Effector CD8-positive, alpha-beta T cell (primary cell): Measurements from ENCODE around the gene NDUFA6.
"Not testable (repeated sequence)": the region's sequence is repeated elsewhere in the genome, so short reads cannot be mapped to it uniquely, and the experiment has no call there.

Experiments used
- DNase-seq: peaks from one replicate; lab custom pipeline; 2025; lab: John Stamatoyannopoulos, UW

NDUFA6 gene

GRCh38 chr22:42112793-42113192, 22.2 kb upstream of the NDUFA6 start:
- not testable (repeated sequence) for DNase-seq

DNA sequence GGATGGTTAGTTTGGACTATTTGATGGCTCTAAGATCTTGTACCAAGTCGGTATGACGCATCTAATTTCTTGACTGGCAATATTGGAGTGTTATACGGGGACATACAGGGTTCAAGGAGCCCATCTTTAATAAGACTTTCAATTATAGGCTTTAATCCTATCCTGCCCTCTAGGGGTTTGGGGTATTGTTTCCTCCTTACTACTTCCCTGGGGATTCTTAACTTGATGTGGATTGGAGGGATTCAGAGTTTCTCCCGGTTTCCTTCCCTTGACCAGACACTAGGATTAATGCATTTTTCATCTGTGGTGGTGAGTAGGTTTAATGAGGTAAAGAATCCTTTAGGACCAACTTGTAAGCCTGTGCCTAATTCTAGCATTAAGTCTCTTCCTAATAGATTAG, 21.2 kb upstream of the NDUFA6 start:
- DNase-seq, result no peak

DNA sequence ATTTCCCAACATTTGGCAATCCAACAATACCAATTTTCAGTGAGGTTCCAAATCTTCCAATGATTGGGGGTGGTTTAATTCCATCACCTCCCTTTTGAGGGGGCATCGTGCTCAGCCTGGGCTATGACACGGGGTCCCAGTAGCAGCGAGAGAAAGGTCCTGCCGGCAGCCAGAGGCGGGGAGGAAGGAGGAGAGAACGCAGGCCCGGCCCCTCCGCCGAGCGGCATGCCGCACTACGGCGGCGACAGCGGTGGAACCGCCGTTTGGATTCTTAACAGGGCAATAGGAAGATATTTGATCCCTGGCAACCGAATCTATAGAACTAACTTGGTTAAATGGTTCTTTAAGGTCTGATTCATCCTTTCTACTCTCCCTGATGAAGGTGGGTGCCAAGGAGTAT, 18.3 kb upstream of the NDUFA6 start:
- no peak for DNase-seq

- DNase-seq, result not testable (repeated sequence)
These were observed 13.8 kb upstream of the NDUFA6 start for GRCh38 chr22:42104332-42104860.

GRCh38 chr22:42101199-42101598, 10.6 kb upstream of the NDUFA6 start:
- DNase-seq, result no peak

DNA sequence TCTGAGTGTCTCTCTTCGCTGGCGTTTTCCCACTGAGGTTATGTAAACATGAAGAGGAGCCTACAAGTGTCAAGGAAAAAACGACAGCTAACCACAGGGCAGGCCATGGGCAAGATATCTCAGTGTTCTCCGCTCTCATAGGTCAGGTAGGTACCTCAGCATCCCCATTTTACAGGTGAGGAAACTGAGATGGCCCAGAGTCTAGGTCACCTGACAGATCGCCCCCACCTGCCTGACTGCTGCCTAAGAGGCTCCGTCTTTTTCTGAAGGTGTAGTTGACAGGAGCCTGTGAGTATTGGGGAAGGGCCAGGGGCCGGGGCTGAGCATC, 847 bp upstream of the NDUFA6 start:
- no peak for DNase-seq

DNA sequence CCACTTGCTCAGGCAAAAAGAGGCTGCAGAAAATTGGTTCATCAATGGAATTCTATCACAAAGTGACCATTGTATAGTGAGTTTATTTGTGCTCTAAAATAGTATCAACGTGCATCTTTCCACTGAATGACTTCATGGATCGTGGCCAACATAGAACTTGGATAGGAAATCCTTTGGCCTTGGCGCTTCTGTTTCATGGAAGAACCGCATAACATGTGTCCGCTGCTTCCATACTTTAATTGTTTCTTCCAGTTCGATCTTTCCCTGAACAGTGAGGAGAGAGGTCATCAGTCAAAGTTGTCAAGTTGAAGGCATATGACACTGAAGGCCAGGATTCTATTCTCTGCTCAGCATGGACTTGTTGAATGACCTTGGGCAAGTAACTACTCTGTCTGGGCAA, 4.5 kb downstream of the NDUFA6 start:
- no peak for DNase-seq

DNA sequence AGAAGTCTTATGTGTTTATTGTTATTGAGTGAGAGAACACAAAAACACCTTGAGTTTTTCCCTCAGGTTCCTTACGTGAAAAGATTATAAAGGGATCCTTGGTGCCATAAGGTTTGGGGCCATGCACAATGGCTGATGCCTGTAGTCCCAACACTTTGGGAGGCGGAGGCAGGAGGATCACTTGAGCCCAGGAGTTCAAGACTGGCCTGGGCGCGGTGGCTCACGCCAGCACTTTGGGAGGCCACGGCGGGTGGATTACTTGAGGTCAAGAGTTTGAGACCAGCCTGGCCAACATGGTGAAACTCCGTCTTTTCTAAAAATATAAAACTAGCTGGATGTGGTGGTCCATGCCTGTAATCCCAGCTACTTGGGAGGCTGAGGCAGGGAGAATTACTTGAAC, 5.7 kb downstream of the NDUFA6 start:
- no peak for DNase-seq

DNA sequence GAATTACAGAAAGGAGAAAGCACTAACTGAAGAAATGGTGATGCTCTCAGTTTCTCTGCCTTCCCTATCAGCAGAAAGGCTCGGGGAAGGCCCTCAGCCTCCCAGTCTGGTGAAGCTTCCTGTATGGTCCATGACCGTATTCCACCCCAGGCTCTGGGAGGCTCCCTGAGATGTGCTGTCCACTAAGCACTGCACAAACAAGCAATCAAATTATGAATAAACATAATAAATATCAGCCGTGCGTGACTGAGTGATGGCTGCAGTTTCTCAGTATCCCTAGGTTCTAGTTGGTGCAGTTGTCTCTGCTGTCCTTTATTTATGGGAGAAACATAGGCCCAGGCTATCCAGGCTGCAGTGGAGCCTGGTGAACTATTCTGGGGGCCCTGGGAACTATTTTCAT, 7.5 kb downstream of the NDUFA6 start:
- DNase-seq, result no peak

DNA sequence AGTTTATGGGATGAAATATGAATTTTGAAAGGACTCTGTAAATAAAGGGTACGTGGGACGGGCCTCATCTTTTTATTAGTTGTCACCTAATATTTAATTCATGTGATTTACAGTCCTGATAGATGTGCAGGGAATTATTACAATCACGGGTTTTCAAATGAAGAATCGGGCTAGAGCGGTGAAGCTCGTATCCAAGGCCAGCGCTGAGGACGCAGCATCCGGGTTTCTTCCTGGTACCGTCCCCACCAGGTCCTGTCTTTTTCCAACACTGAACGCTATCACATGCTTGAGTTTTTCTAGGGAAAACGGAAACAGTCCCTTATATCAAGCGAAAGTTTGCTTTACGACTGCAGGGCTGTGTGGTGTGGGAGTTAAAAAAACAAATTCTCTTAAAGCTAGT, 10.3 kb downstream of the NDUFA6 start:
- DNase-seq, result no peak

GRCh38 chr22:42079319-42080251, 11.0 kb downstream of the NDUFA6 start, which contains the start of gene SMDT1:
SMDT1 (plus strand) TSS chr22:42079700; CDS start chr22:42079769, 69 bp downstream.
- peak; percentile 98 for DNase-seq

DNA sequence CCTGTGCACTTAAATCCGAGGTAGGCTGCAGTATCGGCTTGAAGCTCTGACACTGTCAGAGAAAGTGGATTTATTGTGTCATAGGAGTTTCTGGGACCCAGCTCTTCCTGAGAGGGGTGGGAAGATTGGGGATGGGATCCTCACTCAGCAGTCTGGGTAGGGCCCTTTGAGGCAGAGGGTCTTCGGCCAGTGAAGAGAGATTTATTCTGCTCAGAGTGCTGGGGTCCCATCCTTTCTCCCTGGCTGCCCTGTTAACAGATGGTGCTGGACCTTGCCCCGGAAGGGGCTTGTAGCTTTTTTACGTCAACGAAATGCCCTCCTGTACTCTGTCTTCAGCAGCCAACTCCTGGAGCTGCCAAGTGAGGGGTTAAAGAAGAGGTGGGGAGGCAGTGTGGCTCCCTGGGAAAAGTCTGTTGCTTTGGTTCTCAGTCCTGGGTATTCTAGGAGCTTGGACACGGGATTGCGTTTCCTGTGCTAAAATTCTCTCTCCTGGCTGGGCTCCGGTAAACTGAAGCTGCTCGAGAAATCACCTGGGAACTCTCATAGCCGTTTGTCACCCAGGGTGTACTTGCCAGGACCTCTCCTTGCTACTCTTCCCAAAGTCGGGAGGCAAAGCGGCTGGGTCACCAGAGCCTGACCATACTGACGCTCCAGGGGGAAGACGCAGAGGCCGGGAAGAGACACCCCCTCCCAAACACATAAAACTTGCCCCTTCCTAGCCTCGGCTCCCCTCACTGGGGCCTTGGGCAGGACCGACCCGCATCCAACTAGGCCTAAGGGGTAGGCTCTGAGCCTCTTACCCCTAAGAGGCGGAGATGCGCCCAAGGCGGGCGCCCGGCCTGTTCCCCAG, 11.9 kb downstream of the NDUFA6 start:
- DNase-seq, result peak; percentile 42

DNA sequence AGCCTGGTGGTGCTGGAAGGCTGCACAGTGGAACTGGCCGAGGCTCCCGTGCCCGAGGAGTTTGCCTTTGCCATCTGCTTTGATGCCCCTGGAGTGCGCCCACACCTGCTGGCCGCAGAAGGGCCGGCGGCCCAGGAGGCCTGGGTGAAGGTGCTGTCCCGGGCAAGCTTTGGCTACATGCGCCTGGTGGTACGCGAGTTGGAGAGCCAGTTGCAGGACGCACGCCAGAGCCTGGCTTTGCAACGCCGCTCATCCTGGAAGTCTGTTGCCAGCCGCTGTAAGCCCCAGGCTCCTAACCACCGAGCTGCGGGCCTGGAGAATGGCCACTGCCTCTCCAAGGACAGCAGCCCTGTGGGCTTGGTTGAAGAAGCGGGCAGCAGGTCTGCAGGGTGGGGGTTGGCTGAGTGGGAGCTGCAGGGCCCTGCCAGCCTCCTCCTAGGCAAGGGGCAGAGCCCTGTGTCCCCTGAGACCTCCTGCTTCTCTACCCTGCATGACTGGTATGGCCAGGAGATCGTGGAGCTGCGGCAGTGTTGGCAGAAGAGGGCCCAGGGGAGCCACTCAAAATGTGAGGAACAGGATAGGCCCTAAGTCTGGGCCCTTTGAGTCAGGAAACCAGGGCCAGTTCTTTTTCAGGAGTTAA, 13.0 kb downstream of the NDUFA6 start:
- DNase-seq, result no peak

DNA sequence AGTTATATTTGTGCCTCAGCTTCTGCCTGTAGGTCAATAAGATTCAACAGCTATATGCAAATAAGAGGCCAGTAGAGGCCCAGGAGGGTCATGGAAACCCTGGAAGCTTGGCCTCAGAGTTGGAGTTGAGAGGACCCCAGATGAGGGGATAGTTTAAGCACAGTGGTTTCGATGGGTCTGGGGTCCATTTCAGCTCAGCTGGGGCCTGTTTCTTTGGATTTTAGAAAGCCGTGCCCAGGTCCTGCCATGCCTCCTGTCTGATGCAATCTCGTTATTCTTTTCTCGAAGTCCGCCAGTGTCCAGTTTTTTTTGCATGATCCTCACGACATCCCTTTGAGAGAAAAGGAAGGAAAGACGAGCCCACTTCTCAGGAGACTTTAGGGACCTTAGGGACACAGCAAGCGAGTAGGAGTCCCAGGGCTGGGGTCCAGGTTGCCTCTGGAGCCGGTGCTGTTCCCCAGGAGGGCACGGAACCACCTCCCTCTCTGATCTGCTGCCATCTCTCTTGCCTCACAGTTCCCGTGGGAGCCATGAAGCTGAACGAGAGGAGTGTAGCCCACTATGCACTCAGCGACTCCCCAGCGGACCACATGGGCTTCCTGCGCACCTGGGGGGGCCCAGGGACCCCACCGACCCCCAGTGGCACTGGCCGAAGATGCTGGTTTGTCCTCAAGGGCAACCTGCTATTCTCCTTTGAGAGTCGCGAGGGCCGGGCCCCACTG, 13.6 kb downstream of the NDUFA6 start:
- DNase-seq, result no peak

- no peak for DNase-seq
These were observed 15.5 kb downstream of the NDUFA6 start for GRCh38 chr22:42074846-42075676.

- peak; percentile 20 for DNase-seq
These were observed 16.3 kb downstream of the NDUFA6 start, which contains the start of gene PHETA2 for GRCh38 chr22:42074132-42074811. PHETA2 (plus strand) TSS chr22:42074248; CDS start chr22:42077294, 3,046 bp downstream.

- DNase-seq, result no peak
These were observed 16.9 kb downstream of the NDUFA6 start for GRCh38 chr22:42073621-42074041.

GRCh38 chr22:42072606-42073330, 17.8 kb downstream of the NDUFA6 start:
- DNase-seq, result no peak

- DNase-seq, result not testable (repeated sequence)
These were observed 19.1 kb downstream of the NDUFA6 start for GRCh38 chr22:42071508-42071907.
